Esophagus squamous epithelium (tissue), 4 donors: Measurements from ENCODE around the gene SCARB1.

ENCODE experiments used
- POLR2A ChIP-seq, 4 donors: fragments of 450-650 bp; IDR thresholded peaks; one replicate each; pipeline ENCODE4 v1.6.1; 2017; ENCODE audit warnings: antibody characterized with exemption in 4 of 4, mild to moderate bottlenecking in 4 of 4, moderate library complexity in 3 of 4
- TF ChIP-seq, protein P1 (sequence below), 6 experiments: fragments of 450-650 bp in 4 of 6; fragments of 200-600 bp in 2 of 6; sonication (generic) in 2 of 6; IDR thresholded peaks; one replicate each; pipeline ENCODE4 v1.5.1; 2016 to 2019; ENCODE audit warnings: antibody characterized with exemption in 6 of 6, mild to moderate bottlenecking in 4 of 6, moderate library complexity in 4 of 6

DNA sequence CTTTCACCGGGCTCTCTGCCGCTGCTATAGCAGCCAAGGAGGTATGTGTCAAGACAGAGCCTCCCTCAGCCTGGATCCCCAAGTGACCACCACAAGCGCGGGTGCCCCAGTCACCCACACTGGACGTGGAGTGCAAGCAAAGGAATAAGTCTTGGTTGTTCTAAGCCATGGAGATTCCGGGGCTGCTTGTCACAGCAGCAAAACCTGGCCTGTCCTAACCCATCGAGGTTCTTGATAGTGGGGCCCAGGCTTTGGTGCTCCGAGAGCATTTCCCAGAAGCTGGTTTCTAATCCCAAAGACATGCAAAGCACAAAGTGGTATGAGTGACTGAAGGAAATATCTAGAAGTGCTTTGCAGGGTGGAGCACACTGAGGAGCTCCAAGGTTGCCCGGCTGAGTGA lies 51.3 kb downstream of the SCARB1 start:
- TF ChIP-seq POLR2A (IDR thresholded peaks at IDR 0.05), result no peak
- TF ChIP-seq, protein P1, sequence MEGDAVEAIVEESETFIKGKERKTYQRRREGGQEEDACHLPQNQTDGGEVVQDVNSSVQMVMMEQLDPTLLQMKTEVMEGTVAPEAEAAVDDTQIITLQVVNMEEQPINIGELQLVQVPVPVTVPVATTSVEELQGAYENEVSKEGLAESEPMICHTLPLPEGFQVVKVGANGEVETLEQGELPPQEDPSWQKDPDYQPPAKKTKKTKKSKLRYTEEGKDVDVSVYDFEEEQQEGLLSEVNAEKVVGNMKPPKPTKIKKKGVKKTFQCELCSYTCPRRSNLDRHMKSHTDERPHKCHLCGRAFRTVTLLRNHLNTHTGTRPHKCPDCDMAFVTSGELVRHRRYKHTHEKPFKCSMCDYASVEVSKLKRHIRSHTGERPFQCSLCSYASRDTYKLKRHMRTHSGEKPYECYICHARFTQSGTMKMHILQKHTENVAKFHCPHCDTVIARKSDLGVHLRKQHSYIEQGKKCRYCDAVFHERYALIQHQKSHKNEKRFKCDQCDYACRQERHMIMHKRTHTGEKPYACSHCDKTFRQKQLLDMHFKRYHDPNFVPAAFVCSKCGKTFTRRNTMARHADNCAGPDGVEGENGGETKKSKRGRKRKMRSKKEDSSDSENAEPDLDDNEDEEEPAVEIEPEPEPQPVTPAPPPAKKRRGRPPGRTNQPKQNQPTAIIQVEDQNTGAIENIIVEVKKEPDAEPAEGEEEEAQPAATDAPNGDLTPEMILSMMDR (IDR thresholded peaks at IDR 0.05), result no peak
